Neural cell (in vitro differentiated cells): ENCODE data around the gene TUBB4B.

Experiments used
- CTCF ChIP-seq: fragments of 450-650 bp; IDR thresholded peaks from 2 replicates; pipeline ENCODE4 v1.5.1; 2014; ENCODE audit warnings: antibody characterized with exemption, mild to moderate bottlenecking, moderate library complexity; ENCODE audit not compliant: poor library complexity, severe bottlenecking
- EP300 ChIP-seq: fragments of 450-650 bp; conservative IDR thresholded peaks from 2 replicates; pipeline ENCODE4 v1.6.1; 2014; ENCODE audit warnings: antibody characterized with exemption, mild to moderate bottlenecking, moderate library complexity; ENCODE audit not compliant: poor library complexity, severe bottlenecking
- EZH2 ChIP-seq: fragments of 200-600, 300-800 bp; shearing (Covaris generic), sonication (generic); IDR thresholded peaks from 2 replicates; pipeline ENCODE4 v1.6.1; 2014; ENCODE audit warnings: antibody characterized with exemption, low read length, borderline replicate concordance, mild to moderate bottlenecking; ENCODE audit not compliant: insufficient read depth, poor library complexity, severe bottlenecking
- POLR2AphosphoS5 ChIP-seq: IDR thresholded peaks from 2 replicates; pipeline ENCODE4 v1.6.1; 2012
- REST ChIP-seq: IDR thresholded peaks from 2 replicates; pipeline ENCODE4 v1.6.1; 2012; ENCODE audit warnings: borderline replicate concordance
- SMC3 ChIP-seq: fragments of 450-650 bp; conservative IDR thresholded peaks from 2 replicates; pipeline ENCODE4 v1.6.1; 2014; ENCODE audit warnings: antibody characterized with exemption, mild to moderate bottlenecking, moderate library complexity; ENCODE audit not compliant: poor library complexity

GRCh38 chr9:137266585-137267453 lies 25.7 kb downstream of the TUBB4B start:
- TF ChIP-seq CTCF: no peak
- TF ChIP-seq POLR2AphosphoS5: no peak
- no peak for TF ChIP-seq EZH2
- no peak for TF ChIP-seq SMC3
- no peak for TF ChIP-seq REST
- no peak for TF ChIP-seq EP300
